Measurements from ENCODE around the gene TPM1. TPM values are rescaled to one million over a fixed set of nuclear protein-coding genes. Genes with fewer than 3 reads are reported as not detected.

TPM1 gene
- total RNA-seq, 4 donors from 2014 or later = 656 to 1,383 (median 909) TPM

DNA sequence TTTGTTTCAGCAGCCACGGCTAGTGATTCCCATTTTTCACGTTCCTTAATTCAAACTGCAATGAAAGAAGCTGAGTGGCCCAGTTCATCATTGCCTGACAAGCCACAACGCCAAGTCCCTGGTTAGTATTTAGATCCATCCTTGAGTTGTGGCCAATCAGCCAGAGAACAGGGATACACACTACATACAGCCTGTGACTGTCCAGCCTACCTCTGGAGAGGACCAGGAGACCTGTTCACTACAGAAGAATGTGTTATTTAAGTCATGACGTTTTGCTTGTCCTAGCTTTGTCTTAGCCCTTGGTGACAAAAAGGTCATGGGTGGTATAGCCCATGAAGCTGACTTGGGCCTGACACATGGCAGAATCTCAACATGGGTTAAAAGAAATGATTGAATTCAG, 2.7 kb upstream of the TPM1 start:
- Histone ChIP-seq H3K4me1 (peaks cover 20 to 34% of the 10 kb centered on the region in 2 donors), H3K9me3 (no peaks in the 10 kb centered on the region), H3K27me3 (peaks cover 0 to 20% (median 6%) of the 10 kb centered on the region in 3 donors), H3K4me3 (no peak overlapping the region), H3K36me3 (no peaks in the 10 kb centered on the region), H3K27ac (peak overlapping the region in 3 of 4 donors; percentile 3 to 96 (median 94))
- ATAC-seq (no peak), DNase-seq (no peak)
- in situ Hi-C loops (cut with MboI; ENCODE audit: low sequenced_read_pairs in 4 of 4) (no loop called here), intact Hi-C loops (cut with DNase I; ENCODE audit: low total_unique reads) (loop anchor here (2.0 to 10.0 kb wide), 3 partner anchors 115 to 465 kb away; partner anchors contain the start of genes RPS27L and USP3)
- TF ChIP-seq, protein P1, sequence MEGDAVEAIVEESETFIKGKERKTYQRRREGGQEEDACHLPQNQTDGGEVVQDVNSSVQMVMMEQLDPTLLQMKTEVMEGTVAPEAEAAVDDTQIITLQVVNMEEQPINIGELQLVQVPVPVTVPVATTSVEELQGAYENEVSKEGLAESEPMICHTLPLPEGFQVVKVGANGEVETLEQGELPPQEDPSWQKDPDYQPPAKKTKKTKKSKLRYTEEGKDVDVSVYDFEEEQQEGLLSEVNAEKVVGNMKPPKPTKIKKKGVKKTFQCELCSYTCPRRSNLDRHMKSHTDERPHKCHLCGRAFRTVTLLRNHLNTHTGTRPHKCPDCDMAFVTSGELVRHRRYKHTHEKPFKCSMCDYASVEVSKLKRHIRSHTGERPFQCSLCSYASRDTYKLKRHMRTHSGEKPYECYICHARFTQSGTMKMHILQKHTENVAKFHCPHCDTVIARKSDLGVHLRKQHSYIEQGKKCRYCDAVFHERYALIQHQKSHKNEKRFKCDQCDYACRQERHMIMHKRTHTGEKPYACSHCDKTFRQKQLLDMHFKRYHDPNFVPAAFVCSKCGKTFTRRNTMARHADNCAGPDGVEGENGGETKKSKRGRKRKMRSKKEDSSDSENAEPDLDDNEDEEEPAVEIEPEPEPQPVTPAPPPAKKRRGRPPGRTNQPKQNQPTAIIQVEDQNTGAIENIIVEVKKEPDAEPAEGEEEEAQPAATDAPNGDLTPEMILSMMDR (IDR thresholded peaks at IDR 0.05 in 4 of 5, conservative IDR thresholded peaks at IDR 0.05 in 1 of 5) = no peak
- TF ChIP-seq POLR2A (IDR thresholded peaks at IDR 0.05) = no peak

DNA sequence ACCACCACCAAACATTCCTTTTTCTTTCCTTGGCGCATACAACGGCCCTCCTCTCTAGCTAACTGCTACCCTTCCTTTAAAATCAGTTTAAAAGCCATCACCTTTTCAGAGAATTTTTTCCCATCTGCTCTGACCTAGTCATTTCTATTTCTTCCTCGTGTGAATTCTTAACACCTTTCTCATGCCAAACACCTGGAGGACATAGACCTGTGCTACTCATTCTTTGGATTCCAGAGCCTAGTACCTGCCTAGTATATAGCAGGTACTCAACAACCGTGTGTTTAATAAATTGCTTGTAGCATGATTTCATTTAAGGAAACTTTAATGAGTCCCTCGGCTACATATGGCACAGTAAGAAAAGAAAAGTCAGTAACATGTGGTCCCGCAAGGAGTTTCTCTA, 2.0 kb upstream of the TPM1 start:
- DNase-seq = no peak
- peak overlapping the region; percentile 86 to 96 (median 91) for H3K27ac ChIP-seq
- H3K36me3 ChIP-seq = no peaks in the 10 kb centered on the region
- no peak for ATAC-seq
- TF ChIP-seq, protein P1 (IDR thresholded peaks at IDR 0.05 in 4 of 5, conservative IDR thresholded peaks at IDR 0.05 in 1 of 5) = no peak
- TF ChIP-seq POLR2A (IDR thresholded peaks at IDR 0.05) = no peak
- peaks cover 20 to 33% of the 10 kb centered on the region in 2 donors for H3K4me1 ChIP-seq
- intact Hi-C loops (cut with DNase I; ENCODE audit: low total_unique reads) = loop anchor here (2.0 to 10.0 kb wide), 3 partner anchors 114 to 464 kb away; partner anchors contain the start of genes RPS27L and USP3
- H3K27me3 ChIP-seq = peaks cover 0 to 27% (median 6%) of the 10 kb centered on the region in 3 donors
- H3K9me3 ChIP-seq = no peaks in the 10 kb centered on the region
- H3K4me3 ChIP-seq = no peak overlapping the region
- in situ Hi-C loops (cut with MboI; ENCODE audit: low sequenced_read_pairs in 4 of 4) = no loop called here

DNA sequence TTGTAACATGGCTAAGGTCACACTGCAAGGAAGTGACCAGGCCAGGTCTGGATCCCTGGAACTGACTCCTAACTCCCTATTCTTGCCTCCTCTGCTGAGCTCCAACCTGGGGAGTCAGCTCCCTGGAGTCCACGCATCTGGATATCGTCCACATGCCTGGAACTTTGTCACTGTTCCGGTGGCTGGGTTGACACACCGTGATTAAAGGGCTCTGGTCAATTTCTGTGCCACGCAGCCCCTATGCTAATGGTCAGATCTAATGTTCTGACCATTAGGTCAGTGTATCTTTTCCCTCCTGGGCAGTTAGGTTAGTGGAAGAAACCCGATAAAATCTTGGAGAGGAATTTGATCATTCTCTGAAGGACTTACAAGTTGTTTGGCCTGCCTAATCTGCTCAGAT, 1.6 kb upstream of the TPM1 start:
- ATAC-seq (no peak), DNase-seq (no peak)
- intact Hi-C loops (cut with DNase I; ENCODE audit: low total_unique reads) = loop anchor here (2.0 to 10.0 kb wide), 3 partner anchors 114 to 464 kb away; partner anchors contain the start of genes RPS27L and USP3
- in situ Hi-C loops (cut with MboI; ENCODE audit: low sequenced_read_pairs in 4 of 4) = no loop called here
- no peak for TF ChIP-seq POLR2A (IDR thresholded peaks at IDR 0.05)
- TF ChIP-seq, protein P1 (IDR thresholded peaks at IDR 0.05 in 4 of 5, conservative IDR thresholded peaks at IDR 0.05 in 1 of 5) = no peak
- H3K27me3 ChIP-seq = peaks cover 0 to 28% (median 6%) of the 10 kb centered on the region in 3 donors
- H3K27ac ChIP-seq = peak overlapping the region; percentile 86 to 96 (median 91)
- peaks cover 19 to 33% of the 10 kb centered on the region in 2 donors for H3K4me1 ChIP-seq
- peak overlapping the region in 2 of 4 donors; percentile 71 to 93 for H3K4me3 ChIP-seq
- H3K9me3 ChIP-seq = no peaks in the 10 kb centered on the region
- no peaks in the 10 kb centered on the region for H3K36me3 ChIP-seq

DNA sequence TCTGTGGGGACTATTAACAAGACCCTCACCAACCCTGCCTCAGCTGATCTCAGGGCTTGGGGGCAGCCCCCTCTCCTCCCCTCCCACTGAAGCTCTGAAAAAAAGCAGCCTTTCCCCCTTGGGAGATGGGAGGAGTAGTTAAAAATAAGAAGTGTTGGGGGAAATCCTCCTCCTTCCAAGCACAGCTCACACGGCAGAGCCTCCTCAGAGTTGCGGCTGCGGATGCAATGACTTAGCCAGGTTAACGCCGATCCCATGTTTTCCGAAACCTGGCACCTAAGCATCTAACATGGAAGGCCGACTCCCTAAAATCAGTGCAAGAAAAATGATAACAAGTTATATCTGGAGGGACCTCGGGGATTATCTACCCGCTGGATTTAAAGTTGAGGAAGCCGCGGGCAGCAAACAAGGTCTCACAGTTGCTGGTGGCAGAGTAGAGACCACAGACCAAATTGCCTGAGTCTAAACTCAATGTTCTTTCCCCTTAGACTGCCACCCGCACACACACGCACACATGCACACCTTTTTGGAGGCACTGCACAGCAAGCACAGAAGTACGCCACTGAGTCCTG, 1.1 kb upstream of the TPM1 start:
- DNase-seq = no peak
- in situ Hi-C loops (cut with MboI; ENCODE audit: low sequenced_read_pairs in 4 of 4) = no loop called here

More for the DNA sequence above, 1.1 kb upstream of the TPM1 start:
- peak in 1 of 2 donors; percentile 3 for ATAC-seq
- Histone ChIP-seq H3K9me3 (no peaks in the 10 kb centered on the region), H3K36me3 (no peaks in the 10 kb centered on the region), H3K27me3 (peaks cover 0 to 28% (median 6%) of the 10 kb centered on the region in 3 donors), H3K27ac (peak overlapping the region; percentile 86 to 96 (median 91)), H3K4me3 (peak overlapping the region; percentile 71 to 93 (median 83)), H3K4me1 (peaks cover 23 to 31% of the 10 kb centered on the region in 2 donors)
- TF ChIP-seq, protein P1 (IDR thresholded peaks at IDR 0.05 in 4 of 5, conservative IDR thresholded peaks at IDR 0.05 in 1 of 5) = no peak
- no peak for TF ChIP-seq POLR2A (IDR thresholded peaks at IDR 0.05)
- intact Hi-C loops (cut with DNase I; ENCODE audit: low total_unique reads) = loop anchor here (2.0 to 10.0 kb wide), 3 partner anchors 113 to 463 kb away; partner anchors contain the start of genes RPS27L and USP3

Data from gastrocnemius medialis (tissue), 4 donors.